ENCODE measurements around the gene TLL1. TPM values are rescaled to one million over a fixed set of nuclear protein-coding genes. Genes with fewer than 3 reads are reported as not detected.

TLL1 gene
- total RNA-seq, 1 donor: 0.09 TPM

GRCh38 chr4:166021617-166022016, 148.6 kb downstream of the TLL1 start:
- TF ChIP-seq CTCF (IDR thresholded peaks at IDR 0.05; ENCODE audit: insufficient read depth, low read length): no peak
- no peak for DNase-seq (ENCODE audit: low read depth)
- H3K4me3 ChIP-seq (ENCODE audit: low read depth, low read length): no peak overlapping the region

- H3K4me3 ChIP-seq (ENCODE audit: low read depth, low read length): no peak overlapping the region
- no peak for DNase-seq (ENCODE audit: low read depth)
- no peak for TF ChIP-seq CTCF (IDR thresholded peaks at IDR 0.05; ENCODE audit: insufficient read depth, low read length)
These were observed 161.9 kb downstream of the TLL1 start for GRCh38 chr4:166034965-166035364.

- no peak for DNase-seq (ENCODE audit: low read depth)
- H3K4me3 ChIP-seq (ENCODE audit: low read depth, low read length): no peak overlapping the region
- TF ChIP-seq CTCF (IDR thresholded peaks at IDR 0.05; ENCODE audit: insufficient read depth, low read length): no peak
These were observed 166.8 kb downstream of the TLL1 start for GRCh38 chr4:166039822-166040221.

GRCh38 chr4:166042510-166043055, 169.5 kb downstream of the TLL1 start:
- no peak for TF ChIP-seq CTCF (IDR thresholded peaks at IDR 0.05; ENCODE audit: insufficient read depth, low read length)
- H3K4me3 ChIP-seq (ENCODE audit: low read depth, low read length): no peak overlapping the region
- peak; percentile 13 for DNase-seq (ENCODE audit: low read depth)

GRCh38 chr4:166043801-166044200, 170.8 kb downstream of the TLL1 start:
- H3K4me3 ChIP-seq (ENCODE audit: low read depth, low read length): no peak overlapping the region
- TF ChIP-seq CTCF (IDR thresholded peaks at IDR 0.05; ENCODE audit: insufficient read depth, low read length): no peak
- DNase-seq (ENCODE audit: low read depth): no peak

GRCh38 chr4:166044871-166045270, 171.8 kb downstream of the TLL1 start:
- no peak for TF ChIP-seq CTCF (IDR thresholded peaks at IDR 0.05; ENCODE audit: insufficient read depth, low read length)
- DNase-seq (ENCODE audit: low read depth): no peak
- no peak overlapping the region for H3K4me3 ChIP-seq (ENCODE audit: low read depth, low read length)

GRCh38 chr4:166045457-166045856, 172.4 kb downstream of the TLL1 start:
- no peak for DNase-seq (ENCODE audit: low read depth)
- no peak overlapping the region for H3K4me3 ChIP-seq (ENCODE audit: low read depth, low read length)
- no peak for TF ChIP-seq CTCF (IDR thresholded peaks at IDR 0.05; ENCODE audit: insufficient read depth, low read length)
